GM18499 (cell line): ENCODE measurements around the gene C1orf56.

Source experiments
- ATAC-seq: cut with Tn5 transposase; IDR thresholded peaks from one replicate; pipeline ENCODE4 v1.9.1; 2021; ENCODE audit warnings: moderate number of reproducible peaks; ENCODE audit not compliant: insufficient read depth, unreplicated experiment

The C1orf56 gene, protein sequence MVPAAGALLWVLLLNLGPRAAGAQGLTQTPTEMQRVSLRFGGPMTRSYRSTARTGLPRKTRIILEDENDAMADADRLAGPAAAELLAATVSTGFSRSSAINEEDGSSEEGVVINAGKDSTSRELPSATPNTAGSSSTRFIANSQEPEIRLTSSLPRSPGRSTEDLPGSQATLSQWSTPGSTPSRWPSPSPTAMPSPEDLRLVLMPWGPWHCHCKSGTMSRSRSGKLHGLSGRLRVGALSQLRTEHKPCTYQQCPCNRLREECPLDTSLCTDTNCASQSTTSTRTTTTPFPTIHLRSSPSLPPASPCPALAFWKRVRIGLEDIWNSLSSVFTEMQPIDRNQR

GRCh38 chr1:151047591-151047924 is at the start of gene C1orf56:
TSS of gene C1orf56 (plus strand) at chr1:151047751. CDS start at chr1:151047848, 97 bp downstream.
- ATAC-seq: no peak

DNA sequence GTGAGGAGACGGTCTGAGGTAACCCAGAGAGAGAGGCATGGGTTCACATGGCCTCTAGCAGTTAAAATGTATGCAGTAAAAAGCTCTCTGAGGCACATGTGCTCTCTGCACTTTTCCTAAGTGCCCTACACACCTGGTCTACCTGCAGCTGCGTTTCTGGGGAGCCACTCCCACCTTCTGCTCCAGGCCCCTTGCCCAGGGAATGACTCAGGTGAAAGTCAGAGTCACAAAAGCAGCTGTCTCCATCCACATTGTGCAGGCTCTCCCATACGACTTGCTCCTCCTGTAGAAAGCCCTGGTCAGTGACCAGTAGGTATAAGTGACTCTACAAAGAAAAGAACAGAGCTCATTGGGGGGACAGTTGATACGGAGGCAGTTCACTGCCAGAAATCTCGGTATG is 49.6 kb upstream of the C1orf56 start:
- ATAC-seq: no peak

- ATAC-seq: no peak
Observed at GRCh38 chr1:150999051-150999674, 48.4 kb upstream of the C1orf56 start.

DNA sequence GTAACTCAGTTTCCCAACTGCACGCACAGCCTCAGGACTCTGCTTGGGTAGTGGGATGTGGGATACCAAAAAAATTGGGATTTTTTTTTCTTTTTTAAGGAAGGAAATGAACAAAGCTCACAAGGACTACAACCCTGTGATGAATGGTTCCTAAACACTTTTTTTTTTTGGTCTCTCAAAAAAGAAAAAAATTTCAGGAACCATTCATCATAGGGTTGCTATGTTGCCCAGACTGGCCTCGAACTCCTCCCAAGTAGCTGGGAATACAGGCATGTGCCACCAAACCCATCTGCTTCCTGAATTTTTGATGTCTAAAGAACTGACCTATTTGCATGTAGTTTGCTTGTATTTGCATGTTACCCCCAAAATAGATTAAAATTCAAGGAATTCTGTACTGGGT is 47.6 kb upstream of the C1orf56 start:
- ATAC-seq: no peak

DNA sequence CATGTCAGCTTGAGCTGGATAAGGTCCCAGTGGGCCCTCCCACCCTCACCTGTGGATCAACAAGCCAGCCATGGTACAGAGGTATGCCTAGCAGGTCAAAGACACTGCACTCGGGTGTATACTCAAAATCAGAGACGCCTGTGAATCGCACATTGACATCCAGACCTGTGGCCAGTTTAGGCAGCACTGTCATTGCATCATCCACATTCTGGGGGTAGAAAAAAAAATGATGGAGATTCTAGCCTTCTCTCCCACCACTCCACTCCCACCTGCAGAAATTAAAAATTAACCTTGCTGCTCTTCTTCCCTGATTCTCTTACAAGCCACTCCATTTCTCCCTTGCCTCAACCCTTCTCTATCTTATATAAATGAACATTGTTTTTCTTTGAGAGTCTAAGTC is 47.1 kb upstream of the C1orf56 start:
- no peak for ATAC-seq

- ATAC-seq: no peak
Observed at GRCh38 chr1:151001602-151002001, 45.9 kb upstream of the C1orf56 start.

DNA sequence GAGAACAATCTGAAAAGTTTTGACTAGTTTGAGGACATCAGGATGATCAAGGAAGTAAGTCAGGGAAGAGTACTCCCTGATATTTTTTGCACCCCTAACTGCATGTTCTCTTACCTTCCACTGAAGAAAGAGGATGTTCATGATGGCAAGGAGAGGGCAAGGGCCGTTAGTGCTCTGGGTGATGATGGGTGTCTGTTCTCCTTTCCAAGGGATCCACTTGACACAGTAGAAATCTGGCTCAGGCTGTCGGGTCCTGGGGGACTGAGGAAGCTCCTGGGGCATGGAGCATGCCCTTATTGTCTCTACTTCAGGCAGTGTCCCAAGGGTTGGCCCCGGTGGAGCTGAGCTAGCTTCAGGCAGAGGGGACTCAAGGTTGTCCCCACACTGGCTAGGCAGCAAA is 45.5 kb upstream of the C1orf56 start:
- no peak for ATAC-seq

- no peak for ATAC-seq
Observed at GRCh38 chr1:151002611-151003010, 44.9 kb upstream of the C1orf56 start.

DNA sequence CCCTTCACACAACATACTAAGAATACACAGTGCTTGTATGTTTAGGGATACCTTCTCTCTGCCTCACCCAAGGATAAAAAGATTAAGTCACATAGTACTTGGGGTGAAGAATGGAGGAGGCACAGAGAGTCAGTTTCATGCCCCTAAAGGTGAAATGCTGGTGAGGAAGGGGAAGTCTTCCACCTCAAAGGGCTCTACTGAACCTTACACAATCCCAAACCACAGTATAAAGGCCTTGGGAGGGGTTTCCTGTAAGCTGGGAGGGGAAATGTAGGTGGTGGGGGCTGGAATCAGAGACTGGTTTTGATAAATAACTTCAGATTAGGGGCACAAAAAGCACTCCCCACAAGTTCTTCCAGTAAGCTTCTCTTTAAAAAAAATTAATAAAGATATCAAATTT is 44.4 kb upstream of the C1orf56 start:
- ATAC-seq: no peak

DNA sequence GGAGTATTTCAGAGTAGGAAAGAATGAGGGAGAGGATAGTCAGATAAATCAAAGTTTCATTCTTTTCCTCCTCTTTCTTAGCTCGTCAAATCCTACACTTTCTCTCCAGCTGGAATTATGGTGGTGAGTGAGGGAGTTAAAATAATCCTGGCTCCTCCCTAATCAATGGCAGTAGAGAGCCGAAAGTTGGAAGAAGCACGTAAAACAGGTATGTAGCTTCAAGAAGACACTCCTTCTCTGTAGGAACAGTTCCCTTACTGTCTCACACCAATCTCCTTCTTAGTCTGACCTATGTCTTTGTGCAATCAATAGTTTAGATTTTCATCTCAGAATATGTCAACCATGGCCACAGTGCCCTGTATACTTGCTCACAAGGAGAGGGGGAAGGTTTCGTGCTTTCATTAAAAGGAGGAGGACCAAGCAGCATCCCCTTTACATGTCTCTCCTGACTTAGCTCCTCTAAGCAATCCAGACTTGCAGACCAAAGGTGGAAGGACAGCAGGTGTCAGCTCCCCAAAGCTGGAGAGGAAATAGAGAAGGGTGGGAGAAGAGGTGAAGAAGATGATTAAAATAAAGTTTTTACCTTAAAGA is 41.7 kb upstream of the C1orf56 start:
- ATAC-seq: no peak

GRCh38 chr1:151006327-151007052 is 41.1 kb upstream of the C1orf56 start, which contains the start of gene MINDY1:
TSS of gene MINDY1 (minus strand) at chr1:151006902. CDS start at chr1:151002617, 4,285 bp downstream.
- ATAC-seq: no peak

DNA sequence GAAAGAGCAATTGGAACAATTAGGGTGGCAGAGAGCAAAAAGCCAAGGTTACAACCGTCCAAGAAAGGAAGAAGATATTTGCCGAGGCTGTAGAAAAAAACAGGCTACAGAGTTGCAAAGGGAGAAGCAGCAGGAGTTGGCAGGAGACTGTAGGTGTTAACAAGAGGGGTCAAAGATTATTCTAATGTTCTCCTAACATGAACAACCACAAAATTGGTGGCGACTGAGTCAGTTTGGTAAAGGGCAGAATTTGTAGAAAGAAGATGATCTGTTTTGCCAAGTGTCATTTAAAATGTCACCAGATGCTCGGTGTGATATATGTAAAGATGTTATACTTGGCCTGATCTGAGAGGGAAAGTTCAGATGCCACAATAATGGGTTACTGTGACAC is 39.7 kb upstream of the C1orf56 start:
- no peak for ATAC-seq

DNA sequence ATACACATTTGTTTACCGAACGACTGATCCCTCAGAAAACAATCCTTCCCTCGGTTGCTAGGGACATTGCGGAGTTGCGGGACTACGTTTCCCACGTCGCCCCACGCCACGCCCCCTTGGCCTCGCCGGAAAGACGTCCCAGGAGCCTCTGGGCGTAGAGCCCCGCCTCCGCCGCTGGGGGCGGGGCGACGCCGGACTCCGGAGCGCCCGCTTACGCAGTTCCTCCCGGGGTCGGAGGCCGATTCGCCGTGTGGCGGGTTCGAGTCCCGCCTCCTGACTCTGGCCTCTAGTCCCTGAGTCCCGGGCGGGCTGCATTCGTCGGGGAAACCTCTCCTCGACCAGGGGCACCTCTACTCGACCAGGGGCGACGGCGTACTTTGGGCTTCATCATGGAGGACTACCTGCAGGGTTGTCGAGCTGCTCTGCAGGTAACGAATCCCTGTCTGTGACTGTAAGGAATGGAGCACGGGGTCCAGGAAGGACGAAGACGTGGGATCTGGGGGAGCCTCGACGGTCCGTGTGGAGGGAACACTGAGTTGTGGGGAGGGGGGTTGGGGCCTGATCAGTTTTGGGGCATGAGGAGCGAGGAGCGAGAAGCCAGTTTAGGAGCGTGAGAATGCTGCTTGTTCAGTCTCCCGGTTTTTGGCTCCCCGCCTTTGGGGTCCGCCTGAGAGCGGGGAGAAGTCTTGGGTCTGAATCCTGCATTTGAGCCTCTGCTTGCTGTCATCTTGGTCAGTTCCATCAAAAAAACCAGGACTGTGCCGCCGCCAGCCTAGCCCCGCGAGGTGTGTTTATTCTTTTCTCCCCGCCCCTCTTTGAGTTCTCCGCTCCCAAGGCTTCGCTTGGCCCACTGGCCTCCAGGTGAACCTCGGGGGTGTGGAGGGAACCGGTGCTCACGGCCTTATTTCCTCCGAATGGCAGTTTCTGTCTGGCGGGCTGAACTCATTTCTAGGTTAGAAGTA is 39.0 kb upstream of the C1orf56 start, which contains the start of gene PRUNE1:
Gene PRUNE1, plus strand, starts transcription at position 206 of the 962 bp plus-strand sequence. Its CDS starts 184 bp downstream, at position 390.
- no peak for ATAC-seq

DNA sequence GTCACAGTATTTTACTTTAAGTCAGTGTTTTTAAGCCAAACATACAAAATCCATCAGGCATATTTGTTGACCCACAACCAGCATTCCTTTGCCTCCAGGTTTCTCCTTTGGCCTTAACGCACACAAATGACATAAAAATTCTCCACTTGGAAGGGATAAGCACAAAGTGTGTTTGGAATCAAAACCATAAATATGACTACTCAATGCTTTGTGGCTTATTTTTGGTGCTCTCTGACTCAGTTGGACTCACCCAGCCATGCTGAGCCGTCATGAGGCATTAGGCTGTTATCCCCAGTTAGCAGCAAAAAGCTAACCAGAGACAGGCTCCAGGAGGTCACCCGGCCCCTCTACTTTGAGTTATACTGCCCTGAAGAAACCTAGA is 38.4 kb upstream of the C1orf56 start:
- no peak for ATAC-seq

- no peak for ATAC-seq
Observed at GRCh38 chr1:151009674-151010345, 37.7 kb upstream of the C1orf56 start.

GRCh38 chr1:151010346-151010726 is 37.2 kb upstream of the C1orf56 start:
- ATAC-seq: no peak

- no peak for ATAC-seq
Observed at GRCh38 chr1:151011154-151011850, 36.2 kb upstream of the C1orf56 start.

GRCh38 chr1:151012684-151013471 is 34.7 kb upstream of the C1orf56 start:
- no peak for ATAC-seq
